Loucy (cell line): ENCODE results near the gene CD24.

Experiments
- CTCF ChIP-seq: fragments of 200-600 bp; sonication (generic); conservative IDR thresholded peaks from 2 replicates; pipeline ENCODE4 v1.5.1; 2014; ENCODE audit warnings: mild to moderate bottlenecking, antibody characterized with exemption, low read length
- EZH2phosphoT487 ChIP-seq: fragments of 200-600 bp; IDR thresholded peaks from 2 replicates; pipeline ENCODE4 v1.6.1; 2018; ENCODE audit warnings: antibody characterized with exemption, mild to moderate bottlenecking, moderate library complexity, borderline replicate concordance

GRCh38 chr6:106927531-106928398 is 46.8 kb downstream of the CD24 start:
- no peak for TF ChIP-seq CTCF
- TF ChIP-seq EZH2phosphoT487: no peak
